LNCaP clone FGC (cell line): ENCODE results near the gene TMEM272.

ENCODE experiments used
- DNase-seq: peaks from one replicate; pipeline ENCODE4 v3.0.0-alpha.2; 2011; ENCODE audit warnings: low read depth
- H3K4me3 ChIP-seq: 2 replicates; pipeline ENCODE4 v1.5.1; 2011; ENCODE audit warnings: mild to moderate bottlenecking, low read depth, low read length, control low read depth
- TF ChIP-seq, protein P1 (sequence below): IDR thresholded peaks from 2 replicates; pipeline ENCODE4 v1.5.1; 2012; ENCODE audit warnings: mild to moderate bottlenecking; ENCODE audit not compliant: control insufficient read depth, insufficient read depth; ENCODE audit errors: extremely low read depth

The TMEM272 gene

DNA sequence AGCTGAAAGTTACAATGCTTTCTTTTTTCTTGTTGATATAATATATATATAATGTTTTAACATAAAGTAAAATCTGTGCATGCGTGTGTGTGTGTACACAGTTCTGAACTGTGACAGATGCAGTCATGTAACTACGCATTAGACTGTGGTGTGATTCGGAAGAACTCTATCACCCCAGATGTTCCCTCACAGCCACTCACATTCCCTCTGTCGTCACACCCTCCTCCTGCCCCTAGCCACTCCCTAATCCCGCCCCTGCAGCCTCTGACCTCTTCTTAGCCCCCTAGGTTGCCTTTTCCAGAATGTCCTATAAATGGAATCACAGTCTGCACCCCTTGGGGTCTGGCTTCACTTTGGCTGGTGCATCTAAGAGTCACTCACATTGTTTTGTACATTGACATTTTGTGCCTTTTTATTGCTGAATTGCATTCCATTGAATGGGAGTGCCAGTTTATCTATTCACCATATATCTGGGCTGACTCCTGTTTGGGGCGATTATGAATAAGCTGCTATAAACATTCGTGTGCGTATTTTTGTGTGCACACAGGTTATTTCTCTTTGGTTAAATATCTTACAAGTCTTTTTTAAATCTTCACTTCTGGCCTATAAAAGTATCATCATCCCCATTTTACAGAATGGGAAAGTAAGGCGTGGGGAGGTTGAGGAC lies 61.4 kb downstream of the TMEM272 start:
- TF ChIP-seq, protein P1, sequence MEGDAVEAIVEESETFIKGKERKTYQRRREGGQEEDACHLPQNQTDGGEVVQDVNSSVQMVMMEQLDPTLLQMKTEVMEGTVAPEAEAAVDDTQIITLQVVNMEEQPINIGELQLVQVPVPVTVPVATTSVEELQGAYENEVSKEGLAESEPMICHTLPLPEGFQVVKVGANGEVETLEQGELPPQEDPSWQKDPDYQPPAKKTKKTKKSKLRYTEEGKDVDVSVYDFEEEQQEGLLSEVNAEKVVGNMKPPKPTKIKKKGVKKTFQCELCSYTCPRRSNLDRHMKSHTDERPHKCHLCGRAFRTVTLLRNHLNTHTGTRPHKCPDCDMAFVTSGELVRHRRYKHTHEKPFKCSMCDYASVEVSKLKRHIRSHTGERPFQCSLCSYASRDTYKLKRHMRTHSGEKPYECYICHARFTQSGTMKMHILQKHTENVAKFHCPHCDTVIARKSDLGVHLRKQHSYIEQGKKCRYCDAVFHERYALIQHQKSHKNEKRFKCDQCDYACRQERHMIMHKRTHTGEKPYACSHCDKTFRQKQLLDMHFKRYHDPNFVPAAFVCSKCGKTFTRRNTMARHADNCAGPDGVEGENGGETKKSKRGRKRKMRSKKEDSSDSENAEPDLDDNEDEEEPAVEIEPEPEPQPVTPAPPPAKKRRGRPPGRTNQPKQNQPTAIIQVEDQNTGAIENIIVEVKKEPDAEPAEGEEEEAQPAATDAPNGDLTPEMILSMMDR: no peak
- no peak overlapping the region for H3K4me3 ChIP-seq
- DNase-seq: no peak

DNA sequence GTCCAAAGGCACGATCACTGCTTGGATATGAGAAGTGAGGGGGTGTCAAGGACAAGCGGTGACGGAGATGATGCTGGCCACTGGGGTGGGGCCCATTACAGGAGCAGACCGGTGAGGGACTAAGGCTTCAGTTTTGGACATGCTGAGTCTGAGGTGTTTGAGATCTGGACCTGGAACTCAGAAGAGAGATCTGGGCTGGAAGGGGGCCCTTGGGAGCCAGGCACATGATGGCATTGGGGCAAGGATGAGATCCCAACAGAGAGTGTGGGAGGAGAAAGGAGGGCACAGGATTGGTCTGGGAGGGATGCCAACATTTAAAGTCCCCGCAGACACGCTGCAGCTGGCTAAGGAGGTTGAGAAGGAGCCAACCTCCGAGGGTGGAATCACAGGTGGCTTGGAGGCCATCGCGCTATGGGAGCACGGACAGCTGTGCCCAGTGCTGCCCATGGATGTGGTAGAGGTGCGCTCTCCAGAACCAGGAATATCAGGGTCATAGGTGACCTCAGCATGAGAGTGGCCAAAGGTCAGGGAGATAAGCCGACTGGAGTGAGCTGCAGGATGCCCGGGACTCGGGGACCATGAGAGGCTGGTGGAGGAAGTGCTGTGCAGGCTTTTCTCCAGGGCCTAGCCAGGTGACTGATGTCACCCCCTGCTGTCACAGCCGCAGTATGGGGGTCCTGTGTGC lies 62.8 kb downstream of the TMEM272 start:
- TF ChIP-seq, protein P1: no peak
- DNase-seq: no peak
- no peak overlapping the region for H3K4me3 ChIP-seq

DNA sequence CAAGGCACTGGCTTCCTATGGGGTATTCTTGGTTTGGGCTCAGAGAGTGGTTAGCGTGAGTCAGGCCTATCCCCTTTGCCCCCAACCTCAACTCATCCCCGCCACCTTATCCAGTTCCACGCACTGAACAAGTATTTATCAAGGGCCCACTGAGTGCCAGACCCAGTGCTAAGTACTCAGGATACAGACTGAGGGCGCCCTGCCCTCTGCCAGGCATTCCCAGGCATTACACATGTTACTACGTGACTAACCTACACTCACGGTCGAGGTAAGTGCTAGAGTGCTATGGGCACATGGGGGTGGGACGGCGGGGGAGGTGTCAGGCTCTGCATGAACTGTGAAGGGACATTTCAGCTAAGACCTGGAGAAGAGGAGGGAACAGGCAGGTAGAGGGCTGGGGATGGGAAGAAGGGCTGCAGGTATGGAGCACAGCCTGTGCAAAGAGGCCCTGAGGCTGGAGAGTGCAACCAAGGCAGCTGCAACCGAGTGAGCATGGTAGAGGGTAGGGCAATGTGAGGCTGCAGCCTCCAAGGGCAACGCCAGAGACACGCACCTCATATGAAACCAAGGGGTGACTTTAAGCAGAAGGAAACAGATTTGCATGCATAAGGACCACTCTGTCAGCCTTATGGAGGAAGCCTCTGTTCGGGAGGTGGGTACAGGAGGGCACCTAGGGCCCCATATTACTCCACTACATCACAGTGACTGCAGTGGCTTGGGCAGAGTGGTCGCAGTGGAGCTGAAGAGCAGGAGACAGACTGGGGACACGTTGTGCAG lies 63.5 kb downstream of the TMEM272 start:
- H3K4me3 ChIP-seq: no peak overlapping the region
- no peak for DNase-seq
- TF ChIP-seq, protein P1: peak; percentile 55

DNA sequence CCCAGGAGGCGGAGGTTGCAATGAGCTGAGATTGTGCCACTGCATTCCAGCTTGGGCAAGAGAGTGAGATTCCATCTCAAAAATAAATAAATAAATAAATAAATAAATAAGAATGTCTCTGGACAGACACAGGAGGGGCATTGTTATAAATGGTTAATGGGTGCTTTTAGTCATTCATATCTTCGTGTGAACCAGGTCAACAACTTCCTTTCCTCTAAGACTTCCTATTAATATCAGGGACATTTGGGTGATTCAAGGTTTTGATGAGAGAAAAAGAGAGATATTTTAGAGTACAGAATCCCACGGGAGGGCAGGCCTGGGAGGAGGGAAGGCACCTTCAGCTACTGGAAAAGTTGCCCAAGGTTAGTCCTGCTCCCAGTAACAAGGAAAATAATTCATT lies 64.9 kb downstream of the TMEM272 start:
- TF ChIP-seq, protein P1: no peak
- no peak for DNase-seq
- no peak overlapping the region for H3K4me3 ChIP-seq

DNA sequence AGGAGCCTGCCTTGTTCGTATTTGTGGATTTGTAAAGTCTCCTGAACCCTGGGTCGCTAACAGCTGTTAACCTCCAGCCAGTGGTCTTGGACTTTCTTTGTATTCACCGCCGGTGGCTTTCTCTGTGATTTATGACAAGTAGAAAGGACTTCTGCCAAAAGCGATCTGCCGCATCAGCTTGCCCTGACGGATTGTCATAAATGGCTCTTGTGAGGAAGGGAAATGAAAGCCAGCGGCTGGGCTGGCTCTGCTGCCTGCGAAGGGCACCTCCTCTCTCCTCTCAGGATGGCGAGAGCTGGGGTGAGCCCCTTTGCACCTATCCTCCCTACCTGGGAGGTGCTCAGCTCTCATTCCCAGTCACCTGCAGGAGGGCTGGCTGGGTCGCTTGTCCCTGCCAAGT lies 66.6 kb downstream of the TMEM272 start:
- DNase-seq: no peak
- no peak overlapping the region for H3K4me3 ChIP-seq
- TF ChIP-seq, protein P1: no peak

DNA sequence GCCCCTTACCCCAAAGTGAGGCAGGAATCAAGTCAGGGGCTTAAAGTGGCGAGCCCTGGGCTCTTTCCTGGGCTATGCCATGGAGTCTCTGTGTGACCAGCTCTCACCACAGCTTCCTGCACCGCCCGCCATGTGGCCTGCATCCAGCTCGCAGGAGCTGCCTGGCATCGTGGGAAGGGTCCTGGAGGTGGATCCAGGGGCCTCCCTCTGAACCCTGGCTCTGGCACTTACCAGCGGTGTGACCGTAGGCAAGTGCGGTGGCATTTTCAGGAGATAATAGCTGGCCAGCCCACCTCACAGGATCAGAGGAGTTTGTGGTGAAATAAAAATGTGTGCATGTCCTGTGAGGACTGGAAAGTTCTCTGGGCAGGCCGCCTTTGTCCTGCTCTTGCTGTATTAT lies 67.1 kb downstream of the TMEM272 start:
- DNase-seq: no peak
- TF ChIP-seq, protein P1: no peak
- H3K4me3 ChIP-seq: no peak overlapping the region
